Measurements from ENCODE around the gene ATP5MG. TPM values are rescaled to one million over a fixed set of nuclear protein-coding genes. Genes with fewer than 3 reads are reported as not detected.

Gene ATP5MG
- total and polyA plus RNA-seq, 2 donors: 70.1 to 210 TPM

DNA sequence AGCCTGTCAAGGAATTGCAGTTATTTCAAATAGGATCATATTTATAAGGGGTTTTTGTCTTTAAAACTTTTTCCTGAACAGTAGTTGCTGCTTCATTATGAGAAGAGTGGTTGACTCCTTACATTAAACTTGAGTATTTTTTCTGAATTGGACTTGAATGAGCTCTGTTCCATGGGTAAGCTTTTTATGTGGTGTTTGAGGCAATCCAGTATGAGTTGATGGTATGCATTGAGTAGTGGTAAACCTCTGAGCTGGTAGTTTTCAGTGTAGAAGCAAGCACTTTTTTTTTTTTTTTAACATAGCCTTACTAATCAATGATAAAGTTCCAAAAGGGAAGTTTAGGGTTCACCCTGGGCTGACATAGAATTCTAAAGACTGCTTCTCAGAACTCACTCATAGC, 38.2 kb downstream of the ATP5MG start:
- H3K4me1 ChIP-seq (ENCODE audit: insufficient read depth): peaks cover 2% of the 10 kb centered on the region

DNA sequence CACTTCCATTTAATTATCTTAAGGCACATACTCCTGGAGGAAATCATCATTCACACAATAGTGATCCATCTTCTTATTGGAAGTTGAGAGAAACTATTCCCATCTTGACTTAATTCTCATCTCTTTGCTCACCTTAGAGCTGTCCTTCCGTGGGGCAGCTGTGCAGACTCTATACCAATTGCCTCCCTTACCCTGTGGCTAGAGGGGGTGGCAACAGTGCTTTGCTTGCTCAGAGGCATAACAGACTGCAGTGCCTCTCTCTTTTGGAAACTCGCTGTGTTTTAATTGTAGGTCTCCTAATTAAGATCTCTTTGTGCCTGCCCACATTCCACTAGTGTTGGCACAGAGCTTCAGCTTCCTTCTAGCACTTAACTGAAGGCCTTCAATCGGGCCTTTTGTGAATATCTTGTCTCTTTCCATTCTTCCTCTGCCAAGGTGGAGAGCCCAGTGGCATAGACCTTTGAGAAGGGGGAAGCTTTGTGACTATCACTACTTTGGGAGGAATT, 40.4 kb downstream of the ATP5MG start:
- Histone ChIP-seq H3K36me3 (ENCODE audit: insufficient read depth) (no peaks in the 10 kb centered on the region), H3K4me1 (ENCODE audit: insufficient read depth) (peaks cover 2% of the 10 kb centered on the region), H3K4me3 (ENCODE audit: low read depth, low read length) (no peak overlapping the region), H3K27ac (ENCODE audit: low read depth) (no peak overlapping the region)
- WGBS: 47% methylated on average over 3 of the region's 3 CpGs
- DNase-seq (ENCODE audit: extremely low spot score): no peak

More for the DNA sequence above, 38.2 kb downstream of the ATP5MG start:
- Histone ChIP-seq H3K36me3 (ENCODE audit: insufficient read depth) (no peaks in the 10 kb centered on the region), H3K4me3 (ENCODE audit: low read depth, low read length) (no peak overlapping the region), H3K27ac (ENCODE audit: low read depth) (no peak overlapping the region)
- DNase-seq (ENCODE audit: extremely low spot score): no peak

DNA sequence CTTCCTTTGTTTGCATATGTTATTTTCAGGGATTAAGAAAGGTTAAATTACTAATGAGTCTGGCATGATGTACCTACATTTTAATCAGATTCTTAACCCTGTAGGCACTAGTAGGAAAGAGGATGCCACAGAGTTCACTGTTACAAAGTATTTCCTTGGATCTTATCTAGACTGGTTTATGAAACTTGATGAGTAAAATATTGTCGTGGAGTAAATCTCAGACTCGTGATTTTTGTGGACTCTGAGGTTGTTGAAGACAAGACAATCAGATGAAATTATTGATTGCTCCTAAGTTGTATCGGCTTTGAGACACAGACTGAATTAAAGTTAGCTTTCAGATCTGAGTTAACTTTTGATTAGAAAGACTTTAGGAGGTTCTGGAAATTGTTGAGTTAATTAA, 40.9 kb downstream of the ATP5MG start:
- peaks cover 2% of the 10 kb centered on the region for H3K4me1 ChIP-seq (ENCODE audit: insufficient read depth)
- DNase-seq (ENCODE audit: extremely low spot score): no peak
- no peak overlapping the region for H3K27ac ChIP-seq (ENCODE audit: low read depth)
- H3K4me3 ChIP-seq (ENCODE audit: low read depth, low read length): no peak overlapping the region
- no peaks in the 10 kb centered on the region for H3K36me3 ChIP-seq (ENCODE audit: insufficient read depth)
- WGBS: 50% methylated on average over 3 of the region's 3 CpGs

DNA sequence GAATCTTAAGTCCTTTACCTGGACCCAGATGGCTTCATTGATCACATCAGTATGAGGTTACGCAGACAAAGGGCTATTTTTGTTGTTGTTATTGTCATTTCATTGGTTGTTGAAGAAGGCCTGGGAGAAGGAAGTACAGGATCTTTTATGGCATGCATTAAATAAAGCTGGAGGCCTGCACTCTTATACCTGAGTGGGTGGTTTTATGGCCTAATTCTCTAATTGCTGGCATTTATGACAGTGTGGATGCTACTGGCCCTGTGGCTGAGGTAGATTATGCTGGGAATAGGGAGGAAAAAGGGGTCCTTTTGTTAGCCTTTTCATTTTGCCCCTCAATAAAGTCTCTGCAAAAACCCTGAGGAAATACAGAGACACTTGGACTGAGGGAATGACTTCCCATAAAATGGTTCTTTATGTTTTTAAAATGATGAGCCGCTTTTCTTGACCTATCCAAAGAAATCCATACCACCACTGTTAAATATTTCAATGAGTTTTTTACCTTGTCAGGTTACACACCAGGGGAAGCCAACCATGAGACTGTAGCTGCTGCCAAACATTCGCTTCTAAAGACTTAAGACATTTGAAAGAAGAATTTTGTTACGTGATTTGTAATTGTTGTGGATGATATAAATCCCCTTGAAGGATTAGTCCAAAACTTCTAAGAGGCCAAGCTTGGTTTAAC, 41.6 kb downstream of the ATP5MG start:
- DNase-seq (ENCODE audit: extremely low spot score): no peak
- Histone ChIP-seq H3K27ac (ENCODE audit: low read depth) (no peak overlapping the region), H3K36me3 (ENCODE audit: insufficient read depth) (no peaks in the 10 kb centered on the region), H3K4me1 (ENCODE audit: insufficient read depth) (peaks cover 2% of the 10 kb centered on the region), H3K4me3 (ENCODE audit: low read depth, low read length) (no peak overlapping the region)
- WGBS: 74% methylated on average over 4 of the region's 4 CpGs

DNA sequence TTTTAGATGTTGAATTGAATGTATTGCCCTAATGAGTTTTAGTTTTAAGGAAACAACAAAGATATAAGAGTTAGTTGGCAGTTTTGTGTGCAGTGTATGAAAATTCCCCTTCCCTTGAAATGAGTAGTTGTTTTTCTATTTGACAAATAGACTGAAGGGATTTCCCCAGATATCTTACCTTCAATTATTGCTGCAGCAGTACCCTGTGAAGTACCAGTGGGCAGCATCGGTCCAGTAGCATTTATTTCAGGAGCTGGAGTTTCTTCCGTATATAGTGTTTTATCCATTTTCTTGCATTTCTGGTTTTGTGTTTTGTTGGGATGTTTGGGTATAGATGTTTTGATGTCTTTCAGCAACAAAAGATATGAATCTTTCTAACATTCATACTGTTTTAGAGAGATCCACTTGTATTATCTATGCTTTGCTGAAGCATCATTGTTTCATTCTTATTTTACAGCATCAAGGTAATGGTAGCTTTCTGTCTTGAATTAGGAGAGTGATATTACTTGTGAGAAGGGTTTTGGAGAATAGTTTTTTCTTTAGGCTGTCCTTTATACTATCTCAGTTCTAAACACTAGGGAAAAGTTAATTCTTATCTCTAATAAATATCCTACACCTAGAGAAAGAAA, 42.3 kb downstream of the ATP5MG start:
- Histone ChIP-seq H3K27ac (ENCODE audit: low read depth) (no peak overlapping the region), H3K36me3 (ENCODE audit: insufficient read depth) (no peaks in the 10 kb centered on the region), H3K4me1 (ENCODE audit: insufficient read depth) (peaks cover 2% of the 10 kb centered on the region), H3K4me3 (ENCODE audit: low read depth, low read length) (no peak overlapping the region)
- WGBS: 78% methylated on average over 2 of the region's 2 CpGs
- DNase-seq (ENCODE audit: extremely low spot score): no peak

DNA sequence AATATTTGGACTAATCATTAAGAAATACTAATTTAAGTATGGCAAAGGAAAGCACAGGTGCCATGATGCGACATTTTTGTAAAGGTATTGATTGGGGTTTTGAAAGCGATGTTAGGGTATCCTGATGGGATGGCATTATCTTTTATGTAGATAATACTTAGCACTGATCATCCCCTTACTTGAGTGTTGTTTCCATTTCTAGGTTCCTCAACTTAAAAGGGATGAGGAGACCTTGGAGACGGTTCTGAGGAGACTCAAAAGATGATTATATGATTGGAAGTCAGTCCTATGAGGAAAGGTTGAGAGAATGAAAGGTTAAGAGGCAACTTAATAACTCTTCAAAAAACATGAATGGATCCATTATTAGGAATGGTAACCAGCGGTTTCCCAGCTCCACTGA, 46.0 kb downstream of the ATP5MG start:
- DNase-seq (ENCODE audit: extremely low spot score): no peak
- Histone ChIP-seq H3K36me3 (ENCODE audit: insufficient read depth) (peaks cover 2% of the 10 kb centered on the region), H3K27ac (ENCODE audit: low read depth) (no peak overlapping the region), H3K4me1 (ENCODE audit: insufficient read depth) (no peaks in the 10 kb centered on the region), H3K4me3 (ENCODE audit: low read depth, low read length) (no peak overlapping the region)
- 92% methylated on average over 4 of the region's 4 CpGs for WGBS

DNA sequence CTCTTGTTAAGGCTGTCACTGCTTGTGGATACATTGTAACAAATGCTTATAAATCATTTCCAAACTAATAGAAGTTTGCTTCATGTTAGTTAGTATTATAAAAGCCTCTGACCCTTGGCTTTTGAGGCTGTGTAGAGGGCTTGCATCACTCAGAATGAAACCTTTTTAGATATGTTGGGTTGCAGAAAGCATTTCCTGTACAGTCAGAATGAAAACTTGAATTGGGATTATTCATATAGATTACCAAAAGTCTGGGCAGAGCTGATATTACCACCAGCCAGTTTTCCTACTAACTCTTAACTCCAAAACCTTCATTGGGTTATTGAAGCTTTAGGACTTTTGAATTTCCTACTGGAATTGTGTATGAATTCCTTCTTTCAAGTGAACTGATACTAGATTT, 46.9 kb downstream of the ATP5MG start:
- Histone ChIP-seq H3K27ac (ENCODE audit: low read depth) (no peak overlapping the region), H3K4me1 (ENCODE audit: insufficient read depth) (no peaks in the 10 kb centered on the region)

DNA sequence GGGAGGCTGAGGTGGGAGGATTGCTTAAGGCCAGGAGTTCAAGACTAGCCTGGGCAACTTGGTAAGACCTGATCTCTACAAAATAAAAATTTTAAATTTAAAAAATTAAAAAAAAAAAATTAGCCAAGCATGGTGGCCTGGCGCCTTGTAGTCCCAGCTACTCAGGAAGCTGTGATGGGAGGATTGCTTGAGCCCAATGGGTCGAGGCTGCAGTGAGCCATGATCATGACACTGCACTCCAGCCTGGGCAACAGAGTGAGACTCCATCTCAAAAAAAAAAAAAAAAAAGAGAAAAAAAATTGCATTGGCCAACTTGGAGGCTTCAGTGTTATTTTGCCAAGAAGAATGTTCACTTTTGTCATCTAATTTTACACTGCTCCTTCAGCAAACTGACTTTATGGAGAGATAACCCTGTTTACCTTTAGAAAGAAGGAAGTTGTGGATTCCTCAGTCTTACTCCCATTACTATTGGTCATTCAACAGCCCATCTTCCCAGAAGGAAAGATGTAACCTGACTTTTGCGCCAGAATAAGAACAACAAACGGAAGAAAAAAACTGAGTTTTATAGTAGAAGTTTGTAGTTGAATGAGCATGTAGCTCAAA, 48.0 kb downstream of the ATP5MG start:
- WGBS: 83% methylated on average over 4 of the region's 4 CpGs
- no peak overlapping the region for H3K4me3 ChIP-seq (ENCODE audit: low read depth, low read length)

More for the DNA sequence above, 46.9 kb downstream of the ATP5MG start:
- H3K36me3 ChIP-seq (ENCODE audit: insufficient read depth): peaks cover 5% of the 10 kb centered on the region
- DNase-seq (ENCODE audit: extremely low spot score): no peak
- no peak overlapping the region for H3K4me3 ChIP-seq (ENCODE audit: low read depth, low read length)

DNA sequence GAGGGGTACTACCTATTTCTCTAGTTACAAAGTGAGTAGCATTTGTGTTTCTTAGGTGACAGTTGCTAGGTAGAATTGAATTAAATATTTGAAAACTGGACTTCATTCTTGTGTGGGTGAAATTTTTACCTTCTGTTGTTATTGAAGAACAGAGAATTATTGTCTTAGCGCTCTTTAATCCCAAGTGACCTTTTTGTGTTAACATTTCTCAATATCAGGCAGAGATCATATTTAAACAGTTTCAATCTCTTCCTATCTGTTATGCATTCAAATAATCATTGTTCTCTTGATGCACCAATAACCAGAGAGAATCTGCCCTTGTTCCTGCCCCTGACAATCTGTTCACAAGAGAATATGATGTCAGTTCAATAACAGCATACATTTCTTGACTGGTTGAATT, 49.0 kb downstream of the ATP5MG start:
- no peak for DNase-seq (ENCODE audit: extremely low spot score)
- Histone ChIP-seq H3K4me1 (ENCODE audit: insufficient read depth) (no peaks in the 10 kb centered on the region), H3K4me3 (ENCODE audit: low read depth, low read length) (no peak overlapping the region), H3K27ac (ENCODE audit: low read depth) (no peak overlapping the region), H3K36me3 (ENCODE audit: insufficient read depth) (peaks cover 5% of the 10 kb centered on the region)
- WGBS: 89% methylated on average over 1 of the region's 1 CpG

More for the DNA sequence above, 48.0 kb downstream of the ATP5MG start:
- peaks cover 5% of the 10 kb centered on the region for H3K36me3 ChIP-seq (ENCODE audit: insufficient read depth)
- no peak for DNase-seq (ENCODE audit: extremely low spot score)
- H3K4me1 ChIP-seq (ENCODE audit: insufficient read depth): no peaks in the 10 kb centered on the region
- H3K27ac ChIP-seq (ENCODE audit: low read depth): no peak overlapping the region

Other genes starting within 250 kb of the ATP5MG start
- gene SCN4B, start 248.8 kb upstream of the ATP5MG start, total RNA-seq: 4.8 TPM
- 5.5 TPM for gene SCN4B, start 248.8 kb upstream of the ATP5MG start, polyA plus RNA-seq
- 2.7 TPM for gene SCN2B, start 225.0 kb upstream of the ATP5MG start, total RNA-seq
- 0.79 TPM for gene SCN2B, start 225.0 kb upstream of the ATP5MG start, polyA plus RNA-seq
- gene JAML, start 176.6 kb upstream of the ATP5MG start, total RNA-seq: 6.5 TPM
- gene JAML, start 176.6 kb upstream of the ATP5MG start, polyA plus RNA-seq: 6.0 TPM
- 4.7 TPM for gene MPZL3, start 149.2 kb upstream of the ATP5MG start, total RNA-seq
- gene MPZL3, start 149.2 kb upstream of the ATP5MG start, polyA plus RNA-seq: 1.4 TPM
- gene MPZL2, start 137.3 kb upstream of the ATP5MG start, total RNA-seq: 62.8 TPM
- gene MPZL2, start 137.3 kb upstream of the ATP5MG start, polyA plus RNA-seq: 44.2 TPM
- gene CD3E, start 96.9 kb upstream of the ATP5MG start, total RNA-seq: 0.32 TPM
- 3.6 TPM for gene CD3E, start 96.9 kb upstream of the ATP5MG start, polyA plus RNA-seq
- gene CD3D, start 58.9 kb upstream of the ATP5MG start, total RNA-seq: 0.69 TPM
- gene CD3D, start 58.9 kb upstream of the ATP5MG start, polyA plus RNA-seq: 5.6 TPM
- 1.1 TPM for gene CD3G, start 57.3 kb upstream of the ATP5MG start, total RNA-seq
- 0.48 TPM for gene CD3G, start 57.3 kb upstream of the ATP5MG start, polyA plus RNA-seq
- 54.2 TPM for gene UBE4A, start 42.0 kb upstream of the ATP5MG start, total RNA-seq
- gene UBE4A, start 42.0 kb upstream of the ATP5MG start, polyA plus RNA-seq: 19.7 TPM
- gene KMT2A, start 34.9 kb downstream of the ATP5MG start, total RNA-seq: 82.4 TPM
- 19.6 TPM for gene KMT2A, start 34.9 kb downstream of the ATP5MG start, polyA plus RNA-seq
- not detected for gene TTC36, start 125.9 kb downstream of the ATP5MG start, total RNA-seq
- 0.49 TPM for gene TTC36, start 125.9 kb downstream of the ATP5MG start, polyA plus RNA-seq
- gene TMEM25, start 129.6 kb downstream of the ATP5MG start, total RNA-seq: 14.1 TPM
- 23.9 TPM for gene TMEM25, start 129.6 kb downstream of the ATP5MG start, polyA plus RNA-seq
- 26.1 TPM for gene IFT46, start 164.3 kb downstream of the ATP5MG start, total RNA-seq
- 25.1 TPM for gene IFT46, start 164.3 kb downstream of the ATP5MG start, polyA plus RNA-seq
- 141 TPM for gene ARCN1, start 170.8 kb downstream of the ATP5MG start, total RNA-seq
- 90.2 TPM for gene ARCN1, start 170.8 kb downstream of the ATP5MG start, polyA plus RNA-seq
- gene PHLDB1, start 206.0 kb downstream of the ATP5MG start, total RNA-seq: 54.0 TPM
- gene PHLDB1, start 206.0 kb downstream of the ATP5MG start, polyA plus RNA-seq: 112 TPM

All from urinary bladder (tissue), 4 donors.